Pons (tissue), 1 donor: Measurements from ENCODE around the gene GSTP1.
"Not testable (repeated sequence)": the region's sequence is repeated elsewhere in the genome, so short reads cannot be mapped to it uniquely, and the experiment has no call there.

ENCODE experiments used
- DNase-seq: peaks from one replicate; pipeline ENCODE4 v3.0.0-alpha.2; 2016; ENCODE audit warnings: low spot score

Gene GSTP1

GRCh38 chr11:67583247-67584204, at the start of gene GSTP1:
Gene GSTP1, plus strand, starts transcription at chr11:67583812. Its CDS starts 32 bp downstream, at chr11:67583844.
- DNase-seq: peak; percentile 76

- DNase-seq: no peak
Observed at GRCh38 chr11:67534070-67534679, 49.4 kb upstream of the GSTP1 start.

DNA sequence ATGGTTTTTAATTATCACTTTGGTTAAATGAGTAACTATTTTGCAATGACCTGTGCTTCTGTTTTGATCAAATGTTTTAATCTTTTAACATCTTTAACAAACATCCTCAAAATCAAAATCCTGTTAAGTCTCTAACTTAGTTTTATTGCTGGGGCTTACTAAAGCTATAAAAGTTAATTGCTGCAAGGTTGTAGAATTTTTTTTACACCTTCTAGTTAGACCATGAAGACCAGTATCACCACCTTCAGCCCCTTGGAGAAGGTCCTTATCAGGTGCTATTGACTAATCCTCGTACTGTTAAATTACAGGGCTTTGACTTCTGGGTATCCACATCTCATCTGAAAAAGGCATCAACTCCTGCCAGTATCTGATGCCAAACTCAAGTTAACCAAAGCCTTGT, 48.1 kb upstream of the GSTP1 start:
- DNase-seq: no peak

DNA sequence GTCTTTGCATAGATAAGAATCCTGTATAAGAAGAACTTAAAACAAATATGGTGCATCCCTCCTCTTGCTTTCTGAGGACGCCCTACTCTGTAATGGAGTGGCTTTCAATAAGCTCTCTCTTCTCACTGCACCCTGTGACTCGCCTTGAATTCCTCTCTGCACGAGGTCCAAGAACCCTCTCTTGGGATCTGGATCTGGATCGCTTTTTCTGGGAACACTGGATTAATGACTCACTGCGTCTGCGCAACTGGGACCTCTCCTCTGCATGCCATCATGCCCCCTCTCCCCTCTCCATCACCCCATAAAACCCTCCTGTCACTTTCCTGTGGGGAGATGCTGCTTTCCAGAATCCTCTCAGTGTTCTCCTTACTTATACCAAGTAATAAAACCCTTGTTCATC, 45.3 kb upstream of the GSTP1 start:
- no peak for DNase-seq

DNA sequence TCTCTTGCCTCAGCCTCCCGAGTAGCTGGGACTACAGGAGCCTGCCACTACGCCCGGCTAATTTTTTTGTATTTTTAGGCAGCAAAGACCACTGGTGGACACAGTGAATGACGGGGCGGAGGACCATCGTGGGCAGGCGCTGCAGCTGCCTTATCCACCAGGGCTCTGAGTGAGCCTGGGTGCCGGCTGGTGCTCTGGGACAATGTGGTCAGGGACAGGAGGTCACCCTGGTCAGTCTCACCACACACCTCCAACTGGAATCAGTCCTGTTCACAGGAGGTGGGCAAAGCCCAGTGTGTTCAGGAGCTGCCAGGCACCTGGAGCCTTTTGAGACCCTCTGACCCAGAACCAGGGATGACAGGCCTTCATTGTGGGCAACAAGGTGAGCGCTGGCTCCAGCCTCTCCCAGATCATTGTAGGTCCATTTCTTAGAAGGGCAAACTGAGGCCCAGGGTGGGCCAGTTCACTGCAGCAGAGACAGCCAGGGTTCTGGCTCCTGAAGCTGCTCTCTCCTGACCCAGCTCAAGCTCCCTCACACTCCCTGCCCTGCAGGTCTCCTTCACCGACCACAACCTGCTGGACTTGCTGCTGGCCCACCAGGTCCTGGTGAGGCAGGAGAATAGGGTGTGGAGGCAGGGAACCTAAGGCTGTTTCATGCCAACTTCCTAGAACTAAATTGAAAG, 44.6 kb upstream of the GSTP1 start:
- no peak for DNase-seq

DNA sequence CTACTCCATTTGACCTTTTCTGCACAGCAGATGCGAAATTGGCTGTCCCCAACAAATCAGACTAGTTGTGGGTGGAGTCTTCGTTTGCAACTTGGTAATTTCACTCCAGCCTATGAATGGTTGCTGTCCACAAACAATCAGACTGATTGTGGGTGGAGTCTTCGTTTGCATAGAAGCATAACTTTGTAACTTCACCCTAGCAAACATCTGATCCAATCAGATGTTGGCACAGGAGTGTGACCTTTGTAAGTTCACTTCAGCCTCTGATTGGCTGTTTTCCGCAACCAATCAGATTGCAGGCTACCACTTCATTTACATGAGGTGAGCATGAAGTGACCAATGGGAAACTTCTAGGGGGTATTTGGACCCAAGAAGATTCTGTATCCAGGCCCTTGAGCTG, 44.1 kb upstream of the GSTP1 start:
- no peak for DNase-seq

DNA sequence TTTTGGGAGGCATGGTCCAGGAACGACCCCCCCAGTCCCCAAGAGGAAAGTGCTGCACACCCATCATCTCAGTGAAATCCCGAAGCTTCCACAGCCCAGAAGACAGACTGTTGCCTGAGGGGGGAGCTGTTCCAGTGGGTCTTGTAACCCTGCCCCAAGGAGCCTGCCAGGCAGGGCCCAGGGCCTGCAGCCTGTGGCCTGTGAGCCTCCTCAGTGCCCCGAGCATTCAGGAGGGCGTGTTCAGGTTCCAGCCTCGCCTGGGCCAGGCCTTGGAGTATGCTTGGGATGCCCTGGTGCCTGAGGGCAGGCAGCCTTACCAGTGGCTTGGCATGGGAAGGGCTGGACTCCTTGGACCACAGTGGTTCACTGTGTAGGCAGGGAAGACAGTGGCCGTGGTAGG, 42.4 kb upstream of the GSTP1 start:
- DNase-seq: no peak

GRCh38 chr11:67542169-67542568, 41.4 kb upstream of the GSTP1 start:
- DNase-seq: no peak

- no peak for DNase-seq
Observed at GRCh38 chr11:67542971-67543370, 40.6 kb upstream of the GSTP1 start.

GRCh38 chr11:67543585-67543984, 40.0 kb upstream of the GSTP1 start:
- DNase-seq: no peak

DNA sequence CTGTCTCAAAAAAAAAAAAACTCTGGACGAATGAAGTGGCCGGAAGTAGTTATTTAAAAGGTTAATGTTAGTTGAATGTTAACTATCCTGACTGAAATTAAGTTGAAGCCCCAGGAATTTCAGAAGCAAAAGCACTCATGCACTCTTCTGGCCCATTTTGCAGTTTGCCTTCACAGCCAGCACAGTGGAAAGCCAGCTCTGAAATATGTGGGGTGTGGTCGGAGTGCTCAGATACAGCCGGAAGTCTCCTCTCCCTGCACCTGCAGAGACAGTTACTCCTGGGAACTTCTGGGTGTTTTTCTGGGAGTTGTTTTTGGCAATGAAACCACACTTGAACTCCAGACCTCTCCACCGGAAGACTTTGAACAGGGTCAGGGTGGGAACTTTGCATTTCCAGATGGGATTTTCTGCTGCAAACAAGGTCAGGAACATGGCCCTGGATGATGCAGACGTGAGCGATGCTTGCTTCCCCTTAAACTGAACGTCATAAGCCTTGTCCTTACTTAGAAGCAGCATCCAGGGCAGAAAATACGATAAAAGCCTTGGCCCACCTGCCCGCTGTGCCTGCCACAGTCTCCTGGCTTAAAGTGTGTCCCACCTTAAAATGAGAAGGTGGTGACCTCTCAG, 38.9 kb upstream of the GSTP1 start:
- DNase-seq: peak; percentile 13

- DNase-seq: no peak
Observed at GRCh38 chr11:67545280-67545679, 38.3 kb upstream of the GSTP1 start.

DNA sequence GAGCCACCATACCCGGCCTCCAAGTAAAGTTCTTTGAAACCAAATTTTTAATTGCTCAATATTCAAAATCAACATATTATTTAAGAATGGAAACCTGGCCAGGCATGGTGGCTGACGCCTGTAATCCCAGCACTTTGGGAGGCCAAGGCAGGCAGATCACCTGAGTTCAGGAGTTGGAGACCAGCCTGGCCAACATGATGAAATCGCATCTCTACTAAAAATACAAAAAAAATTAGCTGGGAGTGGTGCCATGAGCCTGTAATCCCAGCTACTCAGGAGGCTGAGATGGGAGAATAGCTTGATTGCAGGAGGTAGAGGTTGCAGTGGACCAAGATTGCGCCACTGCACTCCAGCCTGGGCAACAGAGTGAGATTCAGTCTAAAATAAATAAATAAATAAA, 35.5 kb upstream of the GSTP1 start:
- not testable (repeated sequence) for DNase-seq

- no peak for DNase-seq
Observed at GRCh38 chr11:67548555-67549110, 35.0 kb upstream of the GSTP1 start.

DNA sequence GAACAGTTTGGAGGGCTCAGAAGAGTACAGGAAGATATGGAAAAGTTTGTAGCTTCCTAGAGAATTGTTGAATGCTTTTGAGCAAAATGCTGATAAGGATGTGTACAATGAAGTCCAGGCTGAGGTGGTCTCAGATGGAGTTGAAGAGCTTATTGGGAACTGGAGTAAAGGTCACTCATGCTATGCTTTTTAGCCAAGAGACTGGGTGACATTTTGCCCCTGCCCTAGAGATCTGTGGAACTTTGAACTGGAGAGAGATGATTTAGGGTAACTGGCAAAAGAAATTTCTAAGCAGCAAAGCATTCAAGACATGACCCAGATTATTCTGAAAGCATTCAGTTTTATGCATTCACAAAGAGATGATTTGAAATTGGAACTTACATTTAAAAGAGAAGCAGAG, 32.5 kb upstream of the GSTP1 start:
- no peak for DNase-seq

DNA sequence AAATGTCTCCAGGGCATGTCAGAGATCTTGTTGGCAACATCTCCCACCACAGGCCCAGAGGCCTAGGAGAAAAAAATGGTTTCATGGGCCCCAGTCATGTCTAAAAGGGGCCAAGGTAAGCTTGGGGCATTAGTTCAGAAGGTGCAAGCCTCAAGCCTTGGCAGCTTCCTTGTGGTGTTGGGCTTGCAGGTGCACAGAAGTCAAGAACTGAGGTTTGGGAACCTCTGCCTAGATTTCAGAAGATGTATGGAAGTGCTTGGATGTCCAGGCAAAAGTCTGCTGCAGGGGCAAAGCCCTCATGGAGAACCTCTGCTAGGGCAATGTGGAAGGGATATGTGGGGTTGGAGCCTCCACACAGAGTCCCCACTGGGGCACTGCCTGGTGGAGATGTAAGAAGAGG, 31.9 kb upstream of the GSTP1 start:
- not testable (repeated sequence) for DNase-seq

- no peak for DNase-seq
Observed at GRCh38 chr11:67556244-67556643, 27.4 kb upstream of the GSTP1 start.

DNA sequence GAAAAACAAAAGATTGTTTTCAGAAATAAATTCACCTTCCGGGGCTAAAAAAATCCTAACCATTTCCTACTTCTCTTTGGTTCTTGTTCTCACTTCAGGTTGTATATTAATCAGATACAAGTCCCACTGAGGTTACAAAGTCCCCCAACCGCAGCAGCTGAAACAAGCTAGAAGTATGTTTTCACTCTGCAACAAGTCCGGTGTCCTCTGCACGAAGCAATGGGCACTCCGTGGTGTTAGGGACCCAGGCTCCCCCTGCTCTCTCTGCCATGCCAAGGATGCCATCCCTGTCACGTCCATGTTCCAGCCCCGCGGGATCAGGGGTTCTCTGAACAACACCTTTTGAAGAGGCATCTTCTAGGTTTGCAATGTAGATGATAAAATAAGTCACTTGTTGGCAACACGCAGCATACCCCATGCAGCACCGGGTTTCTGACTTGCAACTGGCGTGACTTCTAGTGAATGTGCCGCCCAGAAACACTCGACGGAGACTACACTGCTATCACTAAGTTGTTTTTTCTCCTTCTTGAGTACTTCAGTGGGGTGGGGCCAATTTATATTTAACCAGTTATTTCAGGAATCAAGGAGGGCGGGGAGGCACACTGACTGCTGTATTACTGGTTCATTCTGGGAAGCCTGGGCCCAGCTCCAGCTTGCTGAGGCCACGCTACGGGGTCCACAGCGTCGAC, 25.4 kb upstream of the GSTP1 start:
- DNase-seq: no peak

- DNase-seq: no peak
Observed at GRCh38 chr11:67561971-67562619, 21.5 kb upstream of the GSTP1 start.

DNA sequence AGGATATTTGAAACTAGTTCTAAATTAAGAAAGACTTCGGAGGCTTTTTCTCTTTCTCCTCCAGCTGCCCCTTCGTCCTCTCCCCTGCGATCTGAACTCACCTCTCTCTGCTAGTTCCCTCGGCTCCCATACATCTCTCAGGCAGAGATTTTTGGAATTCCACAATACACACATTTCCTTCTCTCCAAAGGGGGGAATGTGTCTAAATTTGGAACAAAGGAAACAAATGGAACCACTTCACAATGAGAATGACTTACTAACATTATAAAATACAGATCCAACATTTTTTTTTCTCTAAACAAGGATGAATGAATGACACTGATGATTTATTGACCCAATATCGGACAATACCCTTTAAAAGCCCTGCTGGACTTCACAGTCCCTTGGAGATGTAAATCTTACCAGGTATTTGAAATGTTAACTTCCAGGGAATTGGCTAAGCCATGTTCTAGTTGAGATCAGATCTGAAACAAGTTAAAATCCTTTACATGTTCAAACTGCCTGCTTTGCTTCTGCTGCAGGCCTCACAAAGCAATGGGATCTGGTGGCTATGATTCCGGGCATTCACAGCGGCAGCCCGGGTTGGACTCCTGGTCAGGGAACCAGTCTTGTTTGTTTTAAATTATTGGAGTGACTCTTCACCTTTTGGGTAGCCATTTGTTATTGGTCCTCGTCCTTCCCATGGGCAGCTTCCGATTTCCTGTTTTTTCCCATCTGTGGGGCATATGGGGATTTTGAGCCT, 20.5 kb upstream of the GSTP1 start:
- DNase-seq: no peak
